ENCODE measurements around the gene LRMDA. TPM values are rescaled to one million over a fixed set of nuclear protein-coding genes. Genes with fewer than 3 reads are reported as not detected.

Gene LRMDA
- total RNA-seq, 1 donor from 2014 or later = 19.4 TPM

DNA sequence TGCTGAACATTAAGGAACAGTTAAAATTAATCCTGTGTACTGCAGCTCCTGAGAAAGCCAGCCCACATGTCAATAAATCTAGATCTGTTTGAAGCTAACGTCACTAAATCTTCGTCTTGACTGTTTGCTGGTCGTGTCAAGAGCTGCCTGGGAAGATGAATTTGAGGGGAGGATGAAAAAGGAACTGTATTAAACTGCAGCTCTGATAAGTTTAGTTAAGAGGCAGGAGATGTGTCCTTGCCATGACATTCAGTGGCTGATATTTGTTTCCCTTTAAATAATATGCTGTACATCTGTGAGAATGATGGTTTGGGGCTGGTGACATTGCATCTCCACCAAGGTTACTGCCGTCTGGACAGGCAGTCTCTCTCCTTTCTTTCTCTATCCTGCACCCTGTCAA lies 435.3 kb downstream of the LRMDA start:
- DNase-seq (ENCODE audit: low spot score) = no peak
- Mint-ChIP-seq H3K4me1 (ENCODE audit: unreplicated experiment) (no peaks in the 10 kb centered on the region), H3K9me3 (ENCODE audit: unreplicated experiment) (no peaks in the 10 kb centered on the region), H3K27ac (ENCODE audit: unreplicated experiment) (no peak overlapping the region), H3K36me3 (ENCODE audit: low read depth, unreplicated experiment) (no peaks in the 10 kb centered on the region), H3K27me3 (ENCODE audit: unreplicated experiment) (no peaks in the 10 kb centered on the region), H3K4me3 (ENCODE audit: unreplicated experiment) (no peak overlapping the region)
- TF ChIP-seq, protein P1, sequence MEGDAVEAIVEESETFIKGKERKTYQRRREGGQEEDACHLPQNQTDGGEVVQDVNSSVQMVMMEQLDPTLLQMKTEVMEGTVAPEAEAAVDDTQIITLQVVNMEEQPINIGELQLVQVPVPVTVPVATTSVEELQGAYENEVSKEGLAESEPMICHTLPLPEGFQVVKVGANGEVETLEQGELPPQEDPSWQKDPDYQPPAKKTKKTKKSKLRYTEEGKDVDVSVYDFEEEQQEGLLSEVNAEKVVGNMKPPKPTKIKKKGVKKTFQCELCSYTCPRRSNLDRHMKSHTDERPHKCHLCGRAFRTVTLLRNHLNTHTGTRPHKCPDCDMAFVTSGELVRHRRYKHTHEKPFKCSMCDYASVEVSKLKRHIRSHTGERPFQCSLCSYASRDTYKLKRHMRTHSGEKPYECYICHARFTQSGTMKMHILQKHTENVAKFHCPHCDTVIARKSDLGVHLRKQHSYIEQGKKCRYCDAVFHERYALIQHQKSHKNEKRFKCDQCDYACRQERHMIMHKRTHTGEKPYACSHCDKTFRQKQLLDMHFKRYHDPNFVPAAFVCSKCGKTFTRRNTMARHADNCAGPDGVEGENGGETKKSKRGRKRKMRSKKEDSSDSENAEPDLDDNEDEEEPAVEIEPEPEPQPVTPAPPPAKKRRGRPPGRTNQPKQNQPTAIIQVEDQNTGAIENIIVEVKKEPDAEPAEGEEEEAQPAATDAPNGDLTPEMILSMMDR (IDR thresholded peaks at IDR 0.05; ENCODE audit: unreplicated experiment) = no peak

DNA sequence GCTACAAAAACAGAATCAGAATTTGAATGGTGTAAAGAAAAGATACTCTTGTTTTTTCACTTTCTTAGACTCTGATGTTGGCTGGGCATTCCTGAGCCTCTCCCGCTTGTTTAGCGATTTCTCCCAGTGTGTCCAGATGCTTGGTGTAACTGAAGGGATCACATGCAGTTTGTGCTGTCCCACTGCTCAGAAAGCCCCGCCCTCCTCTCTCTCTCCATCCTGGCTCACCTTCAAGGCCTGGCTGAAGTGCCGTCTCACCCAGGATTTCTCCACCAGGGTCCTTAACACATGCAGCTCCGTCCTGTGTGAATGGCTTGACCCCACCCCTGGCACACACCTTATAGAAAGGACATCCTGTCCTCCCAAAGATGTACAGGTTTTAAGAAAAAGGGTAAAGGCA lies 437.1 kb downstream of the LRMDA start:
- Mint-ChIP-seq H3K9me3 (ENCODE audit: unreplicated experiment) (no peaks in the 10 kb centered on the region), H3K36me3 (ENCODE audit: low read depth, unreplicated experiment) (no peaks in the 10 kb centered on the region), H3K4me1 (ENCODE audit: unreplicated experiment) (no peaks in the 10 kb centered on the region), H3K4me3 (ENCODE audit: unreplicated experiment) (no peak overlapping the region), H3K27ac (ENCODE audit: unreplicated experiment) (no peak overlapping the region), H3K27me3 (ENCODE audit: unreplicated experiment) (no peaks in the 10 kb centered on the region)
- TF ChIP-seq, protein P1 (IDR thresholded peaks at IDR 0.05; ENCODE audit: unreplicated experiment) = no peak
- DNase-seq (ENCODE audit: low spot score) = no peak

DNA sequence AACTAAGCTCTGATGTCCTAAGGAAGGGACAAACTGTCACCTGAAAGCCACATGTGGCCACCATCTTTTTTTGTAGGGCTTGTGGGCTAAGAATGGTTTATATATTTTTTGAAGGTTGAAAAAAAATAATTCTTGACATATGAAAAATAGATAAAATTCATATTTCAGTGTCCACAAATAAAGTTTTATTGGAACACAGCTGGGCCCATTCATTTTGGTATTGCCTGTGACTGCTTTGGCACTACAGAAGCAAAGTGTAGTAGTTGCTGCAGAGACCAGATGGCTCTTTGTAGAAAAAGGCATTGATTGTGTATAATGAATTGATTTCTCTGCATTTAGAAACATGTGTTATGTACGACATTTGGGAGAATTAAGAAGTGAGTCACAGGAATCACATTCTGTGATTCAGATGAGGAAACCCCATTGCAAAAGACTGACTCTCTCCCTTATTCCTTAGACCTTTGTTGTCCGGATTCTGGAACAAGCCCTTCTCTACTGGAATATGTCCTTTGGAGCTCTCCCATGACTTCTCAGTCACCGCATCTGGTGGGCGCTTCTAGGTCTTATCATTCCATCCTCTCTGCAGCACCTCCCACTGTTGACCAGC lies 438.7 kb downstream of the LRMDA start:
- Mint-ChIP-seq H3K9me3 (ENCODE audit: unreplicated experiment) (no peaks in the 10 kb centered on the region), H3K4me3 (ENCODE audit: unreplicated experiment) (no peak overlapping the region), H3K36me3 (ENCODE audit: low read depth, unreplicated experiment) (no peaks in the 10 kb centered on the region), H3K27me3 (ENCODE audit: unreplicated experiment) (no peaks in the 10 kb centered on the region), H3K27ac (ENCODE audit: unreplicated experiment) (no peak overlapping the region), H3K4me1 (ENCODE audit: unreplicated experiment) (no peaks in the 10 kb centered on the region)
- DNase-seq (ENCODE audit: low spot score) = no peak
- TF ChIP-seq, protein P1 (IDR thresholded peaks at IDR 0.05; ENCODE audit: unreplicated experiment) = no peak

DNA sequence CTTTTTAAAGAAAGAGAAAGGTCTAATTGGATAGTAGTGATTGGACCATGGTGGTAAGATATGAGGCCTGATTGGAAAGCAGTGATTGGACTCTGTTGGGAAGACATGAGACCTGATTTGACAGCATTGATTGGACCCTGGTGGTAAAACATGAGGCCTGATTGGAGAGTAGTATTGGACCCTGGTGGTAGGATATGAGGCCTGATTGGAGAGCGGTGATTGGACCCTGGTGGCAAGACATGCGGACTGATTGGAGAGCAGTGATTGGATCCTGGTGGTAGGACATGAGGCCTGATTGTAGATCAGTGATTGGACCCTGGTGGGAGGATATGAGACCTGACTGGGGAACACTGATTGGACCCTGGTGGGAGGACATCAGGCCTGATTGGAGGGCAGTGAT lies 444.3 kb downstream of the LRMDA start:
- DNase-seq (ENCODE audit: low spot score) = no peak
- Mint-ChIP-seq H3K27ac (ENCODE audit: unreplicated experiment) (no peak overlapping the region), H3K27me3 (ENCODE audit: unreplicated experiment) (peaks cover 3% of the 10 kb centered on the region), H3K4me3 (ENCODE audit: unreplicated experiment) (no peak overlapping the region), H3K4me1 (ENCODE audit: unreplicated experiment) (peaks cover 6% of the 10 kb centered on the region), H3K9me3 (ENCODE audit: unreplicated experiment) (no peaks in the 10 kb centered on the region), H3K36me3 (ENCODE audit: low read depth, unreplicated experiment) (no peaks in the 10 kb centered on the region)
- TF ChIP-seq, protein P1 (IDR thresholded peaks at IDR 0.05; ENCODE audit: unreplicated experiment) = no peak

DNA sequence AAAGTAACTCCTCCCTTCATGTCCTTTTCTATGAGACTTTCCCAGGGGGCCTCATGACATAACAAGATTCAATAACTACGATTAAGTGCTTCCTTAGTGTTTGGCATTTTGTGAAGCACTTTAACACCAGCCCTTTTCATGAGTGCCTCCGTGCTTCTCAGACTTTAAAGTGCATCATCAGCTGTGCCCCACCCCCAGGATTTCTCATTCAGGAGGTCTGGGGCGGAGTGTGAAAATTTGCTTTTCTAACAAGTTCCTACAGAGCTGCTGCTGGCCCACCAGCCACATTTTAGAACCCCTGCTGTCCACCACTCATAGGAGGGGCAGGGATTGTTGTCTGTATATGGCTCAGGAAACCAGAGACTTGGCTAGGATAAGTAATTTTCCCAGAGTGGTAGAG lies 445.3 kb downstream of the LRMDA start:
- Mint-ChIP-seq H3K4me1 (ENCODE audit: unreplicated experiment) (peaks cover 8% of the 10 kb centered on the region), H3K27me3 (ENCODE audit: unreplicated experiment) (peaks cover 3% of the 10 kb centered on the region), H3K4me3 (ENCODE audit: unreplicated experiment) (no peak overlapping the region), H3K36me3 (ENCODE audit: low read depth, unreplicated experiment) (no peaks in the 10 kb centered on the region), H3K9me3 (ENCODE audit: unreplicated experiment) (no peaks in the 10 kb centered on the region), H3K27ac (ENCODE audit: unreplicated experiment) (no peak overlapping the region)
- DNase-seq (ENCODE audit: low spot score) = no peak
- TF ChIP-seq, protein P1 (IDR thresholded peaks at IDR 0.05; ENCODE audit: unreplicated experiment) = no peak
